CD4-positive, alpha-beta T cell treated with Interleukin-1 beta for 1 hour (primary cell): ENCODE measurements around the gene VAMP8.
A peak's percentile ranks its signal among the peaks of the same experiment; 100 is the strongest.
"Not testable (repeated sequence)": the region's sequence is repeated elsewhere in the genome, so short reads cannot be mapped to it uniquely, and the experiment has no call there.

ENCODE experiments used
- DNase-seq, 2 donors: peaks; one replicate each; pipeline ENCODE4 v3.0.0-alpha.2; 2020 to 2022

The VAMP8 gene

DNA sequence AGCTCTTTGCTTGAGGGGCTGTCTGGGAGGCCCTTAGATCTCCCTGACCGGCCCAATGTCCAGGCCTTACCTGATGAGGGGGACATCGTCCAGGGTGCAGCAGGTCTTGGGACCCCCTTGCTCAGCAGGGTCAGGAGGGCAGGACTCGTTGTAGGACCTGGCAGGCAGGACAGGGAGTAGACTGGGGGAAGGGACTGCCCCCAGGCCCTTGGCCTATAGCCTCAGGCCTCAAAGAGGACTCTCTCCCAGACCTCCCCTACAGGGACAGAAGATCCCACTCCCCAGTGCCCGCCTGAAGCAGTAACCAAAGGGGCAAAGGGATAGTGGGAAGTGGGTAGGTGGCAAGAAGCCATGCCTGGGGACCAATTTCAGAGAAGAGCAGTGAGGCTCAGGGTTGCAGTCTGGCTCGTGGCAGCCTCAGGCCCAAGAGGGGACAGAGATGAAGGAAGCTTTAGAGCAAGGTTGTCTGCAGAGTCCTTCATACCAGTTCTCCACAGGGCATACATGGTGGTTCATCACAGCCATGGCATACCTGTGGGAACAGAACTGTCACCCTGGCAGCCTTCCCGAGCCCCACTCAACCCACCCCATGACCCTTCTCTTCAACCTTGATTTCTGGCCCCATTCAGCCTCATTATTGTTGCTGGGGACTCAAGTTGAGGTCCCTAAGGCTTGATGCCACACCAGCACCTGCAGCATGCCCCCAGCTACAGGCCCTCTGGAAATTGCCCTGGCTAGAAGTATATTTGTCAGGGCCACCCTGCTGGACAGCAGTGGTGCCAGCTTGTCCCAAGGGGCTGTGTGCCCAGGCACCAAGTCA is 23.8 kb downstream of the VAMP8 start:
- DNase-seq: no peak

DNA sequence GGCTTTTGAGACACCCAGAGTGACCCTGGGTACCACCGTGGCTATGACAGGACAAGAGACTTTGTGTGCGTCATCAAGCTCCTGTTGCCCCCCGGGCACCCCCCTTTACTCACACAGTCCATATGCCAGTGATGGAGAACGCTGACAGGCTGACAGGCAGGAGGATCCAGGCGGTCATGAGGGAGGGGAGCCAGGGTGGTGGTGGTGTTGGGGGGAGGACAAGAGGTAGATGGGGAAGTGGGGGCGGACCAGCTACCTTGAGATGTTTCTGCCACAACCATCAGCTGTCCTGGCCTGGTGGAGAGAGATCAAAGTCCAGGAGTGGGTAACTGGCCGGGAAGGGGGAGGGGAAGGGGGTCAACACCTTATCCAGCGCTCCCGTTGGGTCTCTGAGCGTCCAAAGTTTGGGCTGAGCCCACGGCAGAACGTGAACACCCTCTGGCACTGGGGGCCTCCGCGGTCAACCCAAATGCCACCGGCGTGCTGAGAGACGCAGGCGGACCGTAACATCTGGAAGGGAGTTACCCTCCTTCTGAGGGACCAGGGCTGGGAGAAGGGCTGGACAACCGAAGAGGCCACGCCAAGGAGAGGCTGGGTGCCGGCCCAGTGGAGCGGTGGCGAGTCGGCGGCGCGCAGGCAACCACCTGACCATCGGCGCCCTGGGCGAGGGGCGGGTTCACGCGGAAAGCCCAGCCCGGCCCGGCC is 24.5 kb downstream of the VAMP8 start:
- peak in 1 of 2 donors; percentile 18 for DNase-seq

DNA sequence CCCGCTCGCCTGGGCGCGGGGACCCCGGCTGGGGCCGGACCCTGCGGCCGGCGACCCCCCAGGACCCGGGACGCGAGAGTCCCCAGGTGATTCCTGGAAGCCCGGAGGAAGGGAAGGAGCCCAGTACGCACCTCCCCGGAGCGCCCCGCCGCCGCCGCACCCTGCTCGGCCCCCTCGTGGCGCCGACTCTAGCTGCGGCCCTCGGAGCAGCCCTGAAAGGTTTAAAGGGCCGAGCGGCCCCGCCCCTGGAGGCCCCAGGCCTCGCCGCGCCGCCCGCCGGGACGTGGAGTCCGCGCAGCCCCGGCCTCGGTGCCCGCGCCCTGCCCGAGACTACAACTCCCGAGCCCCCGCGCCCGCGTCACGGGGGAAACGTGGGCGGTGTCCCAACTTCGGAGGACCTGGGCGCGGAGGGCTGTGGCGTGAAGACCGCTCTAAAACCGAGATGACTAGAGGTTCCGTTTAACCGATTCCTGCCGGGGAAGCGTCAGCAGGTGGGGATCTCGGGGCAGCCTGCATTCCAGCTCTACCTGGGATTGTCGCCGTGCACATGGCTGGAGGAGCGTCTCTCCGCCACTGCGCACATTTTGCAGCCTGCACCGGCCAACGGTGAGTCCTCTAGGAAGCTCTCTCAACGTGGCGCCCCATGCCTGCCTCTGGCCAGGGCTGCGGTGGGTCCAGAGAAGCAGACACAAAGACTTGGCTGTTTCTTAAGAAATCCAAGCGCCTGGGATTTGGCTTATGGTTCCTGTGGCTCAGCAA is 25.3 kb downstream of the VAMP8 start, which contains the start of gene TMEM150A:
Gene TMEM150A, minus strand, starts transcription at position 223 of the 759 bp plus-strand sequence. CDS start 750 bp downstream, outside the sequence.
- peak; percentile 88 to 90 for DNase-seq

DNA sequence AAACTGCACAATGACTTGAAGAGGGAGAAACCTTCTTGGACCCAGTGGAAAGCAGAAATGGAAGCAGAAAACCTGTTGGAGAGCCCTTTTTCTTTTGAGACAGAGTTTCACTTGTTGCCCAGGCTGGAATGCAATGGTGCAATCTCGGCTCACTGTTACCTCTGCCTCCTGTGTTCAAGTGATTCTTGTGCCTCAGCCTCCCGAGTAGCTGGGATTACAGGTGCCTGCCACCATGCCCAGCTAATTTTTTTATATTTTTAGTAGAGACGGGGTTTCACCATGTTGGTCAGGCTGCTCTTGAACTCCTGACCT is 26.7 kb downstream of the VAMP8 start:
- not testable (repeated sequence) for DNase-seq

DNA sequence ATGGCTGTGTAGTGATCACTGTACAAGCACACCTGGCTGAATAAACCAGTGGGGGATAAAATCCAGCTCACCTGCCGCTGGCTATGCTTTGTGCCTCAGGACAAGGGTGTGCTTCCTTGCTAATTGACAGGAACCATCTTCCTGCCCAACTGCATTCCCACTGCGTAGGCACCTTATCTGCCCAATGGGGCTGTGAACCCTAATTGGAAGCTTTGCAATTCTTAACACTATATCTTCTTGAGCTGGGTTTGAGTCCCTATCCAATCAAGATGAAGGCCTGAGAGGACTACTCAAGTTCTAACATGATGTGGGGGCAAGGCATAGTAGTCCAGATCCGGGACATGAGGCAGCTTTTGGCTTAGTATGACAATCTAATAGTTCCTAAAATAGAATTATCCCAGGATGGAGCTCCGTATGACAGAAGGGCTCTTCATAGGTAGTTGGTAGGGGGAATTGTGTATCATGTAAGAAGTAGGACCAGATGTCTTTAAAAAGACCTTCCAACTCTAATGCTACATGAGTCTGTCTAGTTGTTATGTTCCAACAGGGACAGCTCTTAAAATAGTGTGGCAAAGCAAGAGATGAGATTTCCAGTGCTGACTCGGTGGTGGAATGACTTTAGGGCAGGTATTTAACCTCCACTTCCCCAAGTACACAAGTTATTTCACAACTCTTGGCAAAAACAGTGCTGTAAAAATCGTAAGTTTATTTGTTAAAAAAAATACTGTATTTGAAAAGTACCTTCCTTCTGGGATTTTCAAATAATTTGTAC is 27.4 kb downstream of the VAMP8 start:
- no peak for DNase-seq

DNA sequence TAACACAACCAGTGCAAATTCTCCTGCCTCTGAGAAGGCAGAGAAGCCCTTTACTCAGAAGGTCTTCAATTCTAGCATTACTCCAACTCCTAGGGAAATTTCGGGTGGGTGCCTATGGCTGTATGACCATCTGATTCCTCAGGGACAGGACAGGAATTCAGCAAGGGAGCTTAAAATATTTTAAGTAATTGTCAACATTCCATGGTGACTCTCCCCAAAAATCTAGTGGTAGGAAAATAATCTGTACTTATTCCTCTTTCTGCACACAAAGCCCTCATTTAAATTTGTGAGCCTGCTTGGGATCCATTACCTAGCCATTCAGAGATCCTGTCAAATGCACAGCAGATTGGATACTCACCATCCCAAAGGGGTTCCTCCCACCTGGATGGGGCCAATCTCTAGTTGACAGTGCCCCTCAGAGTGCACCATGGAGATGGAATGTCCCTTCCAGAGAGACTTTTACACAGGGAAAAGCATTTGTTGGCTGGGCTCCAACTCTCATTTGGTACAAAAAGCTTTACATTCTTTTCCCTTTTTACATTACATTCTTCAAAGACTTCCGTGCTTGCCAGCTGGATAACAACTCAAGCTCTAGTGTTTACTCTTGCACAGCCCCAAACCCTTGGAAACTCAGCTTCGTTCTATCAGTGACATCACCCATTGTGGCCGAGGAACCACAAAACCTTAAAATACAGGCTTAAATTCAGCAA is 28.2 kb downstream of the VAMP8 start:
- no peak for DNase-seq

DNA sequence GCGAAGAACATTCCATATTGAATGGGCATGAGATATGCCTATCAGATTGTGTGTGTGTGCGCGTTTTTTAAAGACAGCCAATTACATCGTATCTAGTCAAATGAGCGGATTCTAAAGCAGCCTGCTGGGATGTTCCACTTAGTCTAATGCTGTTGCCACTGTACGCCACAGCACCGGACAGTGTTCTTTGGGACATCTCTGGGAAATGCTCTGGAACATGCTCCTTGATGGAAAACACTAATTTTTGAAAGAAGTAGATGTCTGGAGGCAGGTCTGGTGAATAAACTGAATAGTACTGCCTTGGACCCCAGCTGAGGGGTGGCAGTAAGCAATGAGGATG is 28.7 kb downstream of the VAMP8 start:
- no peak for DNase-seq

DNA sequence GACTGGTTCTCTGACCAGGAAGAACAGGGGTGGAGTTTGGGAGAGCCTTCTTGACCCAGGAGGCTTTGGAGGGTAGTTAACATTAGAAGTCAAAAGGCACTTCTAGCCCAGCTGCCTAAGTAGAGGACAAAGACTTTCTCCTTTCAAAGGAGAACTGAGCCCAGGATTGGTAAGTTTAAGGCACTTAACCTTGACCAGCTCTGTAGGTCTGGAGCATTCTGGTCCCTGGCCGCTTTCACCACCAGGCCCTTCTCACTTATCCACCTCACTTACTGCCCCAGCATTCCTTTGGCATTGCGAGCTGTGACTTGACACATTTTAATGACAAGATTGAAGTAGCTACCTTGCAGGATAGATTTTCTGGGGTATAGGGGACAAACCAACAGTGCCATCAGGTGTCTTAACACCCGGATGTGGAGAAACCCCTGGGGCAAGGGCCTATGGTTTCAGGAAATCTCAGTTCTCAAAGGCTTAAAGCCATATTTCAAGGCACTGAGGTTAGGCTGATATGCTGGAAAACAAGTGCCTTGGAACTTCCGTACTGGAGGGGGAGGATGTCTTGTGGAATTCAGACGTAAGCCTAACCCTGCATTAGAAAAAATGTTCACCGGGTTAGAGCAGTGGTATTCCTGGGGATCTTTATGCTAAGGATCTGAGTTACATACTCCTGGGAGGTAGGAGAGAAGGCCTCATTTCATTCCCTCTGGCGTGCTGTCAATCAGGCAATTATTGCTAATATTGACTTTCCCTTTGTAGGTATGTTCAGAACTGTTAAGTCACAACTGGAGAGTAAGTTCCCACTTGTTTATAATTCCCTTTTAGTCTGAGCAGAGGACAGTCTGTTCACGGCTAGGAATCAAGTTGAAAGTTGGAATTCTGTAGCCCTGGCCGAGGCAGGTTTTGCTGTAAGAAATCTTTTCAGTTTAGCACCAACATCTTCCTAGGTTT is 30.2 kb downstream of the VAMP8 start:
- no peak for DNase-seq

DNA sequence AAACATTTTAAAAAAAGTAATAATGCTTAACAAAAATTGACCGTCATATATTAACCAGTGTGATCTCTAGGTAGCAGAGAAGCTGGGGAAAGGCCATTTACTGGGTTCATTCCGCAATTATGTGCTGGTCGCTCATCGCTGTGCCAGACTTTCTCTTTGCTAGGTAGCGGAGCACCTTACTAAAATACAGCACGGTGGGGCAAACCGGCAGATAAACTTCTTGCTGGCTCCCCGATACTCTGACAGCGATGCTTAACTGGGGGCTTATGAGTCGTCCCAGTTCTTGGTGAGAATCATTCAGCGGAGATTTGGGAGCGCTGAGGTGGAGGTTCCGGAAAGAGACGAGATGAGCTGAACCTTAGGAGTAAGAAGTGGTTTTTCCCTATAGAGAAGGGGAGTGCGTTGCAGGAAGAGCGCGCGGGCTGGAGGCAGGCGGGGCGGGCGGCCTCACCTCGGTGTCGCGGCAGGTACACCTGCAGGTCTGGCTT is 33.9 kb downstream of the VAMP8 start:
- no peak for DNase-seq

DNA sequence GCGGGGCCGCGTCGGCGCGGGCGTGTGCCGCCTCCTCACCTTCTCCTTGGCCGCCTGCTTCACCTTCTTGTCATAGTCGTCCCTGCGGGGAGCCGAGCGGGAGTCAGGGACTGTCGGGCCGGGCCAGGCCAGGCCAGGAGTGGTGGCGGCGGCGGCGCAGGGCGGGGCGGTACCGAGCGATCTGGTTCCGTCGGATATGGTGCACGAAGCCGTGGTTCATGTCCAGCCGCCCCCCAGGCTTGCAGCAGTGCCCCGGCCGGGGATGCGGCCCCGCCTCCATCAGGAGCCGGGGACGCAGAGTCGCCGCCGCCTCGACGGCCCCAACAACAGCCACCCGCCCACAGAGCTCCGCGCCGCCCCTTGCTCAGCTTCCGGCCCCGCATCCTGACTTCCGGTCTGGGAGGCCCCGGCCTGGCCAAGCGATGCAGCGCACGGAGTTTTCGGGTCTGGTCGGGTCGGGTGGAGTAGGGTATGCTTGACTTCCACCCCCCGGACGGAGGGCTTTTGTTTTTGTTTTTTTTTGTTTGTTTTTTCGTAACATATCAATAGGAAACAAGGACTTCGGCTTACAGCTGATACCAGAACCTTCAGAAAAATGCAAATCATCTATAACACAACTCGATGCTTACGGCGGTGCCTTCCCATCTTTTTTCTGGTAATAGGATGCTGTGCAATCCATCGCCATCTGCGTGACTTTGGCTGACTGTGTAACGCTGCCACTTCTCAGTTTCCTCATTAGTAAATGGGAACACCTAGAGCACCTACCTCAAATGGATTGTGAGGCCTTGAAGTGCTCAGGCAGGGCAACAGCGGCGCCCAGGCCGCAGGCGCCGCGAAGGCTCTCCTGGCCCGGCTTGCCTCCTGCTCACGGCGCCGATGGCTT is 34.6 kb downstream of the VAMP8 start, which contains the start of gene C2orf68:
Gene C2orf68, minus strand, starts transcription at position 362 of the 883 bp plus-strand sequence. Its CDS starts 82 bp downstream, at position 280.
- DNase-seq: peak; percentile 84 to 85

DNA sequence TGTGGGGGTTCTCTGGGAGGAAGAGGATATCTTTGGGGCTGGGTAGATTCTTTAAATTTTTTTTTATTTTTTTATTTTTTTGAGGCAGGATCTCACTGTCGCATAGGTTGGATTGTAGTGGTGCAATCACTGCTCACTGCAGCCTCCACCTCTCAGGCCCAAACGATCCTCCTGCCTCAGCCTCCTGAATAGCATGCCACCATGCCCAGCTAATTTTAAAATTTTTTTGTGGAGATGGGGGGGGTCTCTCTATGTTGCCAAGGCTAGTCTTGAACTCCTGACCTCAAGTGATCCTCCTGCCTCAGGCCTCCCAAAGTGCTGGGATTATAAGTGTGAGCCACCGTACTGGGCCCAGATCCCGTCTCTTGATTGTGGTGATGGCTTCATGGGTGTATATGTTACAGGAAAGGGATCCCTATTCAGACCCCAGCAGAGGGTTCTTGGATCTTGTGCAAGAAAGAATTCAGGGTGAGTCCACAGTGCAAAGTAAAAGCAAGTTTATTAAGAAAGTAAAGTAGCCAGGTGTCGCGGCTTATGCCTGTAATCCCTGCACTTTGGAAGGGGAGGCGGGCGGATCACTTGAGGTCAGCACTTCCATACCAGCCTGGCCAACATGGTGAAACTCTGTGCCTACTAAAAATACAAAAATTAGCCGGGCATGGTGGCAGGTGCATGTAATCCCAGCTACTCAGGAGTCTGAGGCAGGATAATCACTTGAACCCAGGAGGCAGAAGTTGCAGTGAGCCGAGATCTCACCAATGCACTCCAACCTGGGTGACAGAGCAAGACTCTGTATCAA is 36.5 kb downstream of the VAMP8 start:
- no peak for DNase-seq

DNA sequence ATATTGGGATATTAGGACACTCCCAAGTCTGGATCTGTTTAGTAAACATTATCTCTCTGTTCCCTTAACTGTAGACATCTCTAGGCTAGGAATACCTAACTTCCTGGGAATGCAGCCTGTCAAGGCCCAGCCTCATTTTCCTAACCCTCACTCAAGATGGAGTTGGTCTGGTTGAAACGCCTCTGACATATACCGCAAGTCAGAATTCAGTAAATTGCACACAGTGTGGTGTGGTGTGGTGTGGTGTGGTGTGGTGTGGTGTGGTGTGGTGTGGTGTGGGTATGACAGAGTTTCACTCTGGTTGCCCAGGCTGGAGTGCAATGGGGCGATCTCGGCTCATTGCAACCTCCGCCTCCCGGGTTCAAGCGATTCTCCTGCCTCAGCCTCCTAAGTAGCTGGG is 37.4 kb downstream of the VAMP8 start:
- not testable (repeated sequence) for DNase-seq

DNA sequence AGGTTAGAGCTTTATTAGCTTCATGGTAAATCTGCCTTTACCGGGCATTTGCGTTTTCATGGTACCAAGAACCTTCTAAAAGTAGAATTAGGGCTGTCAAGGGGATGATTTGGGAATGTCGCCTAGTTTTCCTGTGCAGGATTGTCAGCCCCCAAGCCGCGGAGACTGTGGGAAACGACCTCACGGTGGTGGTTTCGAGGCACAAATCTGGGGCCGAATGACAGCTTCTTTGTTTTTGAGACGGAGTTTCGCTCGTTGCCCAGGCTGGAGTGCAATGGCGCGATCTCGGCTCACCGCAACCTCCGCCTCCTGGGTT is 38.0 kb downstream of the VAMP8 start:
- no peak for DNase-seq

DNA sequence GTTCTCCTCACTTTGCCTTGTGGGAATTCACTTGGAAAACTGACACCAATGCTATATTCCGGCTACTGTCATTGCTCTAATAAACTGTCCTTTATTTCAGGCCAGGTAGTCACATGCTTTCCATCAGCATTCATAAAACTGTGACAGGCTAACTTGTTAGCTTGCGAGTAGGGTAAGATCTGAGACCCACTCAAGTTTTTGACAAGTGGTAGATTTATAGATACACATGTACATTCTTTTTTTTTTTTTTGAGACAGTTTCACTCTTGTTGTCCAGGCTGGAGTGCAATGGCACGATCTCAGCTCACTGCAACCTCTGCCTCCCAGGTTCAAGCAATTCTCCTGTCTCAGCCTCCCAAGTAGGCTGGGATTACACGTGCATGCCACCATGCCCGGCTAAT is 40.3 kb downstream of the VAMP8 start:
- not testable (repeated sequence) for DNase-seq

DNA sequence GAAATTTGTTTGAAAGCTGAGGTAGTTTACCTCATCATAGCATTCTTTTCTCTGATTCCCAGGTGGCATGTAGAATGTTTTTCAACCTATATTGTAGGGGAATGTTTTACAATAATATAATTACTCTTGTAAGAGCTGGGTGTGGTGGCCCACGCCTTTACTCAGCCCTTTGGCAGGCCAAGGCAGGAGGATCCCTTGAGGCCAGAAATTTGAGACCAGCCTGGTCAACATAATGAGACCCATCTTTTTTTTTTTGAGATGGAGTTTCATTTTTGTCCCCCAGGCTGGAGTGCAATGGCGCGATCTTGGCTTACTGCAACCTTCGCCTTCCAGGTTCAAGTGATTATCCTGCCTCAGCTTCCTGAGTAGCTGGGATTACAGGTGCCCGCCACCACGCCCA is 42.2 kb downstream of the VAMP8 start:
- no peak for DNase-seq

DNA sequence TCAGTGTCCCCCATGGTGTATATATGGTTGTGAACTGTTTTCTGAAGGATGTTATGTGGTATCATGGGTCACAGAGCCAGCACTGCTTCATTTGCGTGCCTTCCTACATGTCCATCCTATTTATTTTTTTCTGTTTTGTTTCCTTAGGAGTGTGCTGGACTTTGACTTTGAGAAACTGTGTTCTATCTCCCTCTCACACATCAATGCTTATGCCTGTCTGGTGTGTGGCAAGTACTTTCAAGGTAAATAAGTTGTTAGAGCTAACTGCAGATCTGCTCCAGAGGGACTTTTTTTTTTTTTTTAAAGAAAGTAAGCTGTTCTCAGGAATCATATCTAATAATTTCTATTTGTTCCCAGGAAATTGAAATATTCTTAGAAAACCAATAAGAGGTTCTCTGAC is 44.0 kb downstream of the VAMP8 start:
- DNase-seq: no peak

DNA sequence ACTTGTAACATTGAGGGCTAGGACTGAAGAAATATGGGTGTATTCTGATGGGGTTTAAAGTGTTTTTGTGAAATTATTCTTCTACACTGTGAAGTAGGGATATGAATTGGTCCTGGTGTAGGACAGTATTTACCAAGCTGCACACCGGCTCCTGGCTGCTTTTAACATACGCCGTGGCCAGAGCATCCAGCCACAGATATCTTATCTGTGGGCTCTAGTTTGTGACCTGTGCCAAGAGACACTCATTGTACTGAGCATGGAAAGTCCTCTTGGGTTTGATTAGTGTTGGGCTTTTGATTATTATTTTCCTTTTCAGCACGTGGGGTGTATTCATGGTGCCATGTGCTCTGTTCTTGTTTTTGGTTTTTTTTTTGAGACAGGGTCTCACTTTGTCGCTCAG is 46.6 kb downstream of the VAMP8 start:
- DNase-seq: no peak

DNA sequence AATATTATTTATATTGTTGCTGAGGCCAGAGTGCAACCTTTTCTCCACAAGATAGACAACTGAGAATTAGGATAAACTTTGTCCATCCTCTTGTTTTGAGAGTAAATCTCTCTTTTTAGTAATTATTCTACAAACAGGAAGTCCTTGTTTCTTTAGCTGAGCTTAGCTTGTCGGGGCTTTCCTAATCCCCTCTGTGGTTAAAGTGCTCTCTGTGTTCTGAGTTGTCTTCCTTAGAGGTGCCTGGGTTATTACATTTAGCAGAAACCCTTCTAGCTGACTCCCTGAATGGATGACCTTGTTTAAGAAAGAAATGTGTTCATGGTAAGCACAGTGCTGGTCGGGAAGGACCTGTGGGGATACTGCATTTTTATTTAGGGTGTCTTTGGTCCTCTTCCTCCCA is 51.3 kb downstream of the VAMP8 start:
- no peak for DNase-seq

DNA sequence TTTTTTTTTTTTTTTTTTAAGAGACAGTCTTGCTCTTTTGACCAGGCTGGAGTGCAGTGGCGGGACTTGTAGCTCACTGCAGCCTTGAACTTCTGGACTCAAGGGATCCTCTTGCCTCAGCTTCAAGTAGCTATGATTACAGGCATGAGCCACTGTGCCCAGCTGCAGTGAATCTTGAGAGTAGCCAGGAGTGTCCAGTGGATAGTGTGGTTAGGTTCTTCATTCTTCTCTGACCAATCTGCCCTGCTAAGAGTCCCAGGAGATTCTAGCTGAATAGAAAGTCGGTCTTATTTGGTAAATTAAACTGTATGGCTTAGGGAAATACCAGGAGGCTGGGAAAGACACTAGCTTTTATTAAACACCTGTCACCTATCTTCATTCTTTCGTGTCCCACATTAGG is 53.9 kb downstream of the VAMP8 start:
- DNase-seq: no peak
